Loucy (cell line): ENCODE results near the gene PRSS50.

Experiments
- CTCF ChIP-seq: fragments of 200-600 bp; sonication (generic); conservative IDR thresholded peaks from 2 replicates; pipeline ENCODE4 v1.5.1; 2014; ENCODE audit warnings: mild to moderate bottlenecking, antibody characterized with exemption, low read length
- EZH2phosphoT487 ChIP-seq: fragments of 200-600 bp; IDR thresholded peaks from 2 replicates; pipeline ENCODE4 v1.6.1; 2018; ENCODE audit warnings: antibody characterized with exemption, mild to moderate bottlenecking, moderate library complexity, borderline replicate concordance

DNA sequence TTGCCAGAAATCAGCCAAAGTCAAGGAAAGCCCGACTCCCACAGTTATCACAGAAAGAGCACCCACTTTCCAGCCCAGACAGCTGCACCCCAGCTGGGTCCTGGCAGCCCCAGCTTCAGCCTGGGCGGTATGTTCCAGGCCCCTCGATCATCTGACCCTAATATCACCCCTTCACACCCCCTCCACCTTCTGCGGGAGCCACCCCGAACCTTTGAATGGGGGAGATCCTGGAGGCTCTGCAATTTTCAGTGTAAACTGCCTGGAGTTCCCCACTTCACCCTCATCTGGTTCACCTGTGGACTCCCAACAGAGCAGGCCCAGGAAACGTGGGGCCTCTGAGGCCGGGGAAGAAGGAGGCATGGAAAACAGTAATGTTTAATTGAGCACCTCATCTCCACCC is 5.9 kb downstream of the PRSS50 start:
- TF ChIP-seq CTCF (no peak), EZH2phosphoT487 (no peak)
